ENCODE data around the gene SGCA.

GRCh38 chr17:50169881-50170459, 4.2 kb downstream of the SGCA start:
- no peak for TF ChIP-seq POLR2A (IDR thresholded peaks at IDR 0.05; ENCODE audit: low read depth, low read length)
- no peak for TF ChIP-seq POLR2AphosphoS5 (IDR thresholded peaks at IDR 0.05; ENCODE audit: low read depth, low read length)
- TF ChIP-seq TAF1 (IDR thresholded peaks at IDR 0.05; ENCODE audit: low read depth, low read length): no peak
